Measurements from ENCODE around the gene ZNF740. TPM values are rescaled to one million over a fixed set of nuclear protein-coding genes. Genes with fewer than 3 reads are reported as not detected.

Gene ZNF740
- total RNA-seq, 1 experiment from 2014 or later: 49.7 TPM

DNA sequence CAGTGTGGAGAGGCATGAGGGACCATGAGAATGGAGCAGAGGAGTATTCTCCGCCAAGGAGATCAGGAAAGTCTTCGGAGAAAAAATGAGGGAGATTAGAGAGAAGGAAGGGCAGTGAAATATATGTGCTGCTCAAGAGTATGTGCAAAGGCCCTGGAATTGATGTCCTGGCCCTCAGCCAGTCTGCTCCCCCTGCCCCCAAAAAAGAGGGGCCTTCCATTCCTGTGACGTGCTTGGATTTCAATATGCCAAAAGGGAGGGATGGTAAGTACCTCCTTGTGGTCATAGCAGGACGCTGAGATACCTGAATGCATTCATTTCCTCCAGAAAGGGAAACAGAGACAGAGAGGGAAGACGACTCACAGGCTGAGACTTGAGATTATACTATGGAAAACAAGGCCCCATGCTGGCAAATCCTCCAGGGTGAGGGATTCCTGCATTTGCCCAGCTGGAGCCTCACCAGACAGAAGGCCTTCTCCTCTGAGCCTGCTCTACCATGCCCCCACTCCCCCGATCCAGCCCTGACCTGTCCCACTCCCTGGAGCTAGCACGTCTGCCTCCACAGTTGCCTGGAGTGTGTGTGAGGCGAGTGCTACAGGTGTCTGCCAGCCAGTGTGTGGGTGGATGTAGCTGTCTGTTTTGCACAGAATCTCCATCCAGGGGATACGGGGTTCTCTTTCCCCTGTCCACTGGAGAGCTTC, 55.4 kb downstream of the ZNF740 start:
- Histone ChIP-seq H3K27me3 (ENCODE audit: insufficient read depth, low read length) (no peaks in the 10 kb centered on the region), H3K9me2 (ENCODE audit: insufficient read depth) (no peaks in the 10 kb centered on the region), H4K20me1 (ENCODE audit: insufficient read depth) (no peaks in the 10 kb centered on the region), H3K79me2 (ENCODE audit: insufficient read depth, low read length) (no peaks in the 10 kb centered on the region; the same call in 1 of the 2 replicates), H3K36me3 (ENCODE audit: control insufficient read depth in 1 of 2, insufficient read depth in 2 of 2, low read length in 2 of 2) (no peaks in the 10 kb centered on the region), H3K27ac (ENCODE audit: low read depth, low read length) (no peak overlapping the region), H3K4me1 (ENCODE audit: control insufficient read depth in 1 of 2, insufficient read depth in 2 of 2, low read length in 2 of 2) (peaks cover 34 to 54% of the 10 kb centered on the region in 2 experiments), H3K4me3 (replicated peaks in 1 of 2; ENCODE audit: low read depth in 1 of 2, low read length in 2 of 2) (no peak overlapping the region), H2AFZ (ENCODE audit: low read depth, low read length, poor library complexity, severe bottlenecking) (no peak overlapping the region), H3K9me3 (ENCODE audit: control insufficient read depth in 1 of 2, insufficient read depth in 1 of 2, low read depth in 1 of 2, low read length in 2 of 2) (no peaks in the 10 kb centered on the region), H3K9ac (ENCODE audit: low read length) (no peak overlapping the region), H3K4me2 (ENCODE audit: low read length) (no peak overlapping the region)
- ChIA-PET CTCF (interaction anchor here (1.1 kb wide), 1 partner anchor 15 kb away, joined by 3 read pairs; no protein-coding TSS in a partner anchor), RAD21 (ENCODE audit: low non-redundant PET in 1 of 2, low total read pairs in 2 of 2, uncharacterized antibody in 2 of 2, unreplicated experiment in 2 of 2) (no interaction called here), POLR2A (no interaction called here)
- no peak for DNase-seq (ENCODE audit: low read depth, low spot score)
- no peak for ATAC-seq
- no peak for TF ChIP-seq EZH2phosphoT487 (IDR thresholded peaks at IDR 0.05; ENCODE audit: borderline replicate concordance)
- TF ChIP-seq CBX3 (IDR thresholded peaks at IDR 0.05; ENCODE audit: low read depth): no peak
- no peak for TF ChIP-seq YY1 (IDR thresholded peaks at IDR 0.05; ENCODE audit: extremely low read depth, insufficient replicate concordance, low read depth, low read length)
- TF ChIP-seq ZFX (IDR thresholded peaks at IDR 0.05): no peak
- no peak for TF ChIP-seq SIN3A (IDR thresholded peaks at IDR 0.05; ENCODE audit: low read depth)
- TF ChIP-seq, protein P1, sequence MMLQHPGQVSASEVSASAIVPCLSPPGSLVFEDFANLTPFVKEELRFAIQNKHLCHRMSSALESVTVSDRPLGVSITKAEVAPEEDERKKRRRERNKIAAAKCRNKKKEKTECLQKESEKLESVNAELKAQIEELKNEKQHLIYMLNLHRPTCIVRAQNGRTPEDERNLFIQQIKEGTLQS (IDR thresholded peaks at IDR 0.05): no peak
- no peak for TF ChIP-seq EGR1 (IDR thresholded peaks at IDR 0.05; ENCODE audit: low read depth)
- no peak for TF ChIP-seq CEBPB (IDR thresholded peaks at IDR 0.05; ENCODE audit: low read depth)
- TF ChIP-seq TCF7L2 (IDR thresholded peaks at IDR 0.05; ENCODE audit: borderline replicate concordance, extremely low read depth, insufficient read depth, insufficient read length): no peak
- TF ChIP-seq POLR2A (IDR thresholded peaks at IDR 0.05; ENCODE audit: borderline replicate concordance, extremely low read depth, insufficient read depth, insufficient read length): no peak
- no peak for TF ChIP-seq RAD21 (IDR thresholded peaks at IDR 0.05; ENCODE audit: low read depth)
- no peak for TF ChIP-seq FOSL1 (IDR thresholded peaks at IDR 0.05; ENCODE audit: low read depth)
- TF ChIP-seq, protein P2, sequence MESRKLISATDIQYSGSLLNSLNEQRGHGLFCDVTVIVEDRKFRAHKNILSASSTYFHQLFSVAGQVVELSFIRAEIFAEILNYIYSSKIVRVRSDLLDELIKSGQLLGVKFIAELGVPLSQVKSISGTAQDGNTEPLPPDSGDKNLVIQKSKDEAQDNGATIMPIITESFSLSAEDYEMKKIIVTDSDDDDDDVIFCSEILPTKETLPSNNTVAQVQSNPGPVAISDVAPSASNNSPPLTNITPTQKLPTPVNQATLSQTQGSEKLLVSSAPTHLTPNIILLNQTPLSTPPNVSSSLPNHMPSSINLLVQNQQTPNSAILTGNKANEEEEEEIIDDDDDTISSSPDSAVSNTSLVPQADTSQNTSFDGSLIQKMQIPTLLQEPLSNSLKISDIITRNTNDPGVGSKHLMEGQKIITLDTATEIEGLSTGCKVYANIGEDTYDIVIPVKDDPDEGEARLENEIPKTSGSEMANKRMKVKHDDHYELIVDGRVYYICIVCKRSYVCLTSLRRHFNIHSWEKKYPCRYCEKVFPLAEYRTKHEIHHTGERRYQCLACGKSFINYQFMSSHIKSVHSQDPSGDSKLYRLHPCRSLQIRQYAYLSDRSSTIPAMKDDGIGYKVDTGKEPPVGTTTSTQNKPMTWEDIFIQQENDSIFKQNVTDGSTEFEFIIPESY (IDR thresholded peaks at IDR 0.05; ENCODE audit: extremely low read depth, insufficient replicate concordance, low read length): no peak
- TF ChIP-seq POLR2AphosphoS5 (IDR thresholded peaks at IDR 0.05; ENCODE audit: low read depth, low read length): no peak
- TF ChIP-seq, protein P3, sequence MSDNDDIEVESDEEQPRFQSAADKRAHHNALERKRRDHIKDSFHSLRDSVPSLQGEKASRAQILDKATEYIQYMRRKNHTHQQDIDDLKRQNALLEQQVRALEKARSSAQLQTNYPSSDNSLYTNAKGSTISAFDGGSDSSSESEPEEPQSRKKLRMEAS (IDR thresholded peaks at IDR 0.05): no peak
- TF ChIP-seq, protein P4, sequence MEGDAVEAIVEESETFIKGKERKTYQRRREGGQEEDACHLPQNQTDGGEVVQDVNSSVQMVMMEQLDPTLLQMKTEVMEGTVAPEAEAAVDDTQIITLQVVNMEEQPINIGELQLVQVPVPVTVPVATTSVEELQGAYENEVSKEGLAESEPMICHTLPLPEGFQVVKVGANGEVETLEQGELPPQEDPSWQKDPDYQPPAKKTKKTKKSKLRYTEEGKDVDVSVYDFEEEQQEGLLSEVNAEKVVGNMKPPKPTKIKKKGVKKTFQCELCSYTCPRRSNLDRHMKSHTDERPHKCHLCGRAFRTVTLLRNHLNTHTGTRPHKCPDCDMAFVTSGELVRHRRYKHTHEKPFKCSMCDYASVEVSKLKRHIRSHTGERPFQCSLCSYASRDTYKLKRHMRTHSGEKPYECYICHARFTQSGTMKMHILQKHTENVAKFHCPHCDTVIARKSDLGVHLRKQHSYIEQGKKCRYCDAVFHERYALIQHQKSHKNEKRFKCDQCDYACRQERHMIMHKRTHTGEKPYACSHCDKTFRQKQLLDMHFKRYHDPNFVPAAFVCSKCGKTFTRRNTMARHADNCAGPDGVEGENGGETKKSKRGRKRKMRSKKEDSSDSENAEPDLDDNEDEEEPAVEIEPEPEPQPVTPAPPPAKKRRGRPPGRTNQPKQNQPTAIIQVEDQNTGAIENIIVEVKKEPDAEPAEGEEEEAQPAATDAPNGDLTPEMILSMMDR (IDR thresholded peaks at IDR 0.05 in 2 of 3, conservative IDR thresholded peaks at IDR 0.05 in 1 of 3; ENCODE audit: borderline replicate concordance in 1 of 3, insufficient read depth in 1 of 3, low read depth in 2 of 3, low read length in 2 of 3): no peak
- TF ChIP-seq SRF (IDR thresholded peaks at IDR 0.05; ENCODE audit: low read depth): no peak
- BruUV-seq (replicated peaks): no TSS peak
- intact Hi-C loops (cut with micrococcal nuclease): no loop called here
